H1 (cell line): ENCODE data around the gene KCTD20. TPM values are rescaled to one million over a fixed set of nuclear protein-coding genes. Genes with fewer than 3 reads are reported as not detected.

Experiments used
- BRCA1 ChIP-seq: IDR thresholded peaks from 2 replicates; pipeline ENCODE4 v1.6.1; 2012; ENCODE audit warnings: low read depth, low read length, improper control_type of control experiment
- CBX5 ChIP-seq: fragments of 300-800, 300-1000 bp; sonication (generic); IDR thresholded peaks from 2 replicates; pipeline ENCODE4 v1.7.1; 2016; ENCODE audit warnings: antibody characterized with exemption, low read length, low read depth
- CEBPB ChIP-seq: IDR thresholded peaks from 2 replicates; pipeline ENCODE4 v1.6.1; 2012; ENCODE audit warnings: low read depth, low read length
- CHD1 ChIP-seq: IDR thresholded peaks from 2 replicates; pipeline ENCODE4 v1.6.1; 2012; ENCODE audit warnings: low read depth, low read length, improper control_type of control experiment
- CHD2 ChIP-seq: IDR thresholded peaks from 2 replicates; pipeline ENCODE4 v1.6.1; 2012; ENCODE audit warnings: low read length, improper control_type of control experiment
- CREB1 ChIP-seq: IDR thresholded peaks from 2 replicates; pipeline ENCODE4 v1.6.1; 2012; ENCODE audit warnings: inconsistent platforms
- HDAC2 ChIP-seq, 2 experiments: fragments of 300-600 bp in 1 of 2; sonication (generic) in 1 of 2; IDR thresholded peaks; 2 replicates each; pipeline ENCODE4 v1.6.1; 2011 to 2012; ENCODE audit warnings: low read depth in 2 of 2, low read length in 2 of 2, mild to moderate bottlenecking in 2 of 2, moderate library complexity in 2 of 2, borderline replicate concordance in 1 of 2, inconsistent platforms in 1 of 2
- KDM1A ChIP-seq: fragments of 200-600, 300-600 bp; sonication (generic); IDR thresholded peaks from 2 replicates; pipeline ENCODE4 v1.7.1; 2016; ENCODE audit warnings: mild to moderate bottlenecking, low read length, borderline replicate concordance
- KDM4A ChIP-seq: IDR thresholded peaks from one replicate; pipeline ENCODE4 v1.7.1; 2012; ENCODE audit warnings: low read depth, mild to moderate bottlenecking, moderate library complexity, low read length, inconsistent platforms; ENCODE audit not compliant: severe bottlenecking
- NRF1 ChIP-seq: IDR thresholded peaks from 2 replicates; pipeline ENCODE4 v1.6.1; 2011; ENCODE audit warnings: mild to moderate bottlenecking, low read depth, low read length, improper control_type of control experiment
- POLR2AphosphoS5 ChIP-seq: IDR thresholded peaks from 2 replicates; pipeline ENCODE4 v1.6.1; 2011; ENCODE audit warnings: low read depth, low read length
- POU5F1 ChIP-seq: IDR thresholded peaks from 2 replicates; pipeline ENCODE4 v1.6.1; 2011; ENCODE audit warnings: low read depth, mild to moderate bottlenecking, low read length, moderate library complexity
- RAD21 ChIP-seq, 2 experiments: IDR thresholded peaks in 1 of 2; conservative IDR thresholded peaks in 1 of 2; 2 replicates each; pipeline ENCODE4 v1.6.1; 2011; ENCODE audit warnings: low read depth in 2 of 2, low read length in 2 of 2, improper control_type of control experiment in 1 of 2, inconsistent platforms in 1 of 2, mild to moderate bottlenecking in 1 of 2, moderate library complexity in 1 of 2
- RBBP5 ChIP-seq: IDR thresholded peaks from 2 replicates; pipeline ENCODE4 v1.7.1; 2012; ENCODE audit warnings: low read depth, mild to moderate bottlenecking, inconsistent platforms, low read length, moderate library complexity, borderline replicate concordance
- RFX5 ChIP-seq: IDR thresholded peaks from 2 replicates; pipeline ENCODE4 v1.6.1; 2011; ENCODE audit warnings: low read depth, low read length, improper control_type of control experiment, borderline replicate concordance
- RNF2 ChIP-seq: fragments of 200-900, 300-1000 bp; sonication (generic); IDR thresholded peaks from 2 replicates; pipeline ENCODE4 v1.7.1; 2016; ENCODE audit warnings: borderline replicate concordance, low read depth, mild to moderate bottlenecking, antibody characterized with exemption, low read length; ENCODE audit not compliant: poor library complexity, severe bottlenecking; ENCODE audit errors: missing control alignments
- SAP30 ChIP-seq: fragments of 300-600 bp; sonication (generic); IDR thresholded peaks from 2 replicates; pipeline ENCODE4 v1.7.1; 2012; ENCODE audit warnings: low read length, moderate library complexity, mild to moderate bottlenecking, inconsistent platforms; ENCODE audit not compliant: insufficient read depth, insufficient replicate concordance
- SP2 ChIP-seq: IDR thresholded peaks from 2 replicates; pipeline ENCODE4 v1.6.1; 2012; ENCODE audit warnings: mild to moderate bottlenecking, low read length, inconsistent platforms
- SRF ChIP-seq: IDR thresholded peaks from 2 replicates; pipeline ENCODE4 v1.6.1; 2011; ENCODE audit warnings: mild to moderate bottlenecking, low read depth, low read length, moderate library complexity
- TAF7 ChIP-seq: optimal IDR thresholded peaks from 2 replicates; pipeline ENCODE3; 2011; ENCODE audit warnings: low read depth, mild to moderate bottlenecking, inconsistent platforms, low read length, moderate library complexity, borderline replicate concordance
- TEAD4 ChIP-seq: IDR thresholded peaks from 2 replicates; pipeline ENCODE4 v1.6.1; 2012; ENCODE audit warnings: low read depth, low read length, inconsistent platforms, mixed read lengths
- USF2 ChIP-seq: IDR thresholded peaks from 2 replicates; pipeline ENCODE4 v1.6.1; 2011; ENCODE audit warnings: low read length, improper control_type of control experiment
- YY1 ChIP-seq: IDR thresholded peaks from 2 replicates; pipeline ENCODE4 v1.6.1; 2011; ENCODE audit warnings: low read depth, mild to moderate bottlenecking, low read length
- polyA plus RNA-seq, 7 experiments: library from polyadenylated mRNA; depleted of rRNA in 3 of 7; stranded (reverse) in 5 of 7; unstranded in 2 of 7; fragments of >200 nt in 5 of 7; fragments of 200-250 nt in 2 of 7; gene quantifications; 1 replicate in 5 of 7; 2 replicates in 1 of 7; 4 replicates in 1 of 7; pipeline versions ENCODE4 v1.2.1 to v1.2.3, GENCODE V29; 2011 to 2013; ENCODE audit warnings: missing spikeins in 2 of 7, mixed read lengths in 2 of 7
- total RNA-seq: library from RNA; stranded (reverse); fragmentation: NEBNext Ultra II Directional; extraction: Animal tissue kit (Norgen Biotek cat#: 25700); gene quantifications from 2 replicates; pipeline ENCODE4 v1.2.1, GENCODE V29; 2021

The KCTD20 gene
- total and polyA plus RNA-seq, 2 of the 8 experiments (the other 6 are each of a cell fraction or from before 2014, with no cell fraction given), result 10.1 to 26.2 TPM

GRCh38 chr6:36423101-36423824, 19.5 kb upstream of the KCTD20 start (continued):
- TF ChIP-seq YY1, result 0 out of 2 replicates have a peak, but pooled peaks have one; percentile 17
- no peak for TF ChIP-seq NRF1
- TF ChIP-seq SRF, result no peak
- no peak for TF ChIP-seq POU5F1
- no peak for TF ChIP-seq SP2
- no peak for TF ChIP-seq KDM4A
- 0 out of 4 replicates have a peak, but pooled peaks have one; percentile 9 to 42 for TF ChIP-seq HDAC2 (IDR thresholded peaks at IDR 0.05; ENCODE audit: borderline replicate concordance in 1 of 2, low read depth in 2 of 2, low read length in 2 of 2)
- TF ChIP-seq TEAD4, result peak; percentile 86
- TF ChIP-seq TAF7, result no peak
- no peak for TF ChIP-seq RFX5
- TF ChIP-seq POLR2AphosphoS5, result no peak
- TF ChIP-seq KDM1A, result no peak
- TF ChIP-seq RBBP5, result no peak
- TF ChIP-seq CEBPB, result no peak
- TF ChIP-seq CHD1, result no peak
- TF ChIP-seq CBX5, result no peak
- TF ChIP-seq BRCA1, result no peak
- 0 out of 2 replicates have a peak, but pooled peaks have one; percentile 45 for TF ChIP-seq CHD2
- no peak for TF ChIP-seq RNF2
- TF ChIP-seq CREB1, result peak; percentile 60
- TF ChIP-seq SAP30, result no peak
- peak; percentile 58 to 66 for TF ChIP-seq RAD21 (IDR thresholded peaks at IDR 0.05 in 1 of 2, conservative IDR thresholded peaks at IDR 0.05 in 1 of 2; ENCODE audit: low read depth in 2 of 2, low read length in 2 of 2)
- TF ChIP-seq USF2, result peak; percentile 96
